Hematopoietic multipotent progenitor cell treated with erythropoietin and hydrocortisone succinate and interleukin-3 and kit ligand, for 8 days (in vitro differentiated cells): Measurements from ENCODE around the gene JAKMIP1.
"Not testable (repeated sequence)": the region's sequence is repeated elsewhere in the genome, so short reads cannot be mapped to it uniquely, and the experiment has no call there.

ENCODE experiments used
- DNase-seq: peaks from one replicate; pipeline ENCODE4 v3.0.0-alpha.2; 2015

The JAKMIP1 gene

DNA sequence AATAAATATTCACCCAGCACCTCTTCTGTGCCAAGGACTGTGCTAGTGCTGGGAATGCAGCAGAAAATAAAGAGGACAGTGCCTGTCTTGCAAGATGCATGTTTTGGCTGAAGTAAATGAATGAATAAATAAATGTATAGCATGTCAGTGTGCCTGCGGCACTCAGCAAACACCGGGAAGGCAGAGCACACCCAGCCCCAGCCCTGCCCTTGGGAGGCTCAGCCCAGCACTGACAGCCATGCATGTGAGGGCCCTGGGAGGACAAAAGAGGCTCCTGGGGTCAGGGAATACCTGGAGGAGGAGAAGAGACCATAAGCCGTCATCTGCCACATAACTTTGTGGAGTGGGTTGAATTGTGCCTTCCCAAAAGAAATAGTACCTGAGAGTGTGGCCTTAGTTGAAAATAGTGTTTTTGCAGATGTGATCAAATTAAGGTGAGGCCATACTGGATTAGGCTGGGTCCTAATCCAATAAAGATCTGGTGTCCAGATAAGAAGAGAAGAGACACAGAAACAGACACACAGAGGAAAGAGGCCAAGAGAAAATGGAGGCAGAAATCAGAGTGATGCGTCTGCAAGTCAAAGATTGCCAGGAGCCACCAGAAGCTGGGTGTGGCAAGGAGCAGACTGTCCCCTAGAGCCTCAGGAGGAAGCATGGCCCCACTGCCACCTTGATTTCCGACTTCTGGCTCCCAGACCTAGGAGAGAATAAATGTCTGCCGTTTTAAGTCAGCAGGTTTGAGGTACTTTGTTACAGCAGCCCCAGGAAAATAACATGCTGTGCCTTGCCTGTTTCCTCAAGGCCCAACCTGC lies 198.5 kb downstream of the JAKMIP1 start:
- no peak for DNase-seq

- DNase-seq, result no peak
These were observed 200.5 kb downstream of the JAKMIP1 start for GRCh38 chr4:5999830-6000365.

DNA sequence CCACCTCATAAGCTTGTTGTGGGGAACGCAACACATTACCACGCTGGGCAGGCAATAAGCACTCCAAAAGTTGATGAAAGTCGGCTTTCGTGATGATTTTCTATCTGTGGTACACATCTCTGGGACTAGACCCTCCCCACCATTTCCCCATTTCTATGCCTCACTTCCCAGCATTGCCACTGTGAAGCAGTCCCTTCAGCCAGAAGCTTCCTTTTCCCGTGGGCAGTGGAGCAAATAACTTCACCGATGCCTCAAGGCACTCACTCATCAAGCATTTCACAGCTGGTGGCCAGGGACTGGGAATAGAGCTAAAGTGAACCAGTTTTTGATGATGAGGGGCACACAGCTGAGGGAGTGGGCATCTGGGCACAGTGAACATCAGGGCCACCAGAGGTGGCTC lies 201.0 kb downstream of the JAKMIP1 start:
- DNase-seq, result no peak

DNA sequence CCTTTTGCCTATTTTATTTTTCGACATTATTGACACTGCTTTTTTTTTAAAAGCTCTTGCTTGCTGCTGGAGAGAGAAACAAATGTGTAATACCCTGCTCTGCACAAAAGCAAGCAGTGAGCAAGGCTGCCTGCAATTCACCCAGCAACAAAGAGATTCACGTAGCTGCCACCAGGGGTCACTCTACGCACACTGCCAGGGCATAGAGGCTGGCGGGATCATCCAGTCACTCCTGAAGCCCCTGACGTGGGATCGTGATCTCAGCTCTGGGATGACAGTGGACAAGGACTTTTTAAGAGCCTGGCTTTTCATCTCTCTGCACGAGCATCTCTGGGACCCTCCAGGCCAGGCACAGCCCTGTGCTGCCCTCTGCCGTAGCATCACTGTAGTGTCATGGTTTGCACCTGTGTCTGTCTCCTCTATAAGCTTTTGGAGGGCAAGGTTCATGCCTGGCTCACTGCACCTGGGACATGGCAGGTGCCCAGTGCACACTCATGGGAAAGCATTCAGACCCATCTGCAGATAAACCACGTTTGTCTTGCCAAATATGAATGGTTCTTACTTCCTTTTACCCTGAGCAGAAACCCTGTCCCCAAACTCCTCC lies 201.9 kb downstream of the JAKMIP1 start:
- peak; percentile 59 for DNase-seq

GRCh38 chr4:5996641-5997040 lies 203.7 kb downstream of the JAKMIP1 start:
- DNase-seq, result no peak

GRCh38 chr4:5995901-5996623 lies 204.3 kb downstream of the JAKMIP1 start:
- DNase-seq, result no peak

- DNase-seq, result no peak
These were observed 206.2 kb downstream of the JAKMIP1 start for GRCh38 chr4:5993876-5994811.

DNA sequence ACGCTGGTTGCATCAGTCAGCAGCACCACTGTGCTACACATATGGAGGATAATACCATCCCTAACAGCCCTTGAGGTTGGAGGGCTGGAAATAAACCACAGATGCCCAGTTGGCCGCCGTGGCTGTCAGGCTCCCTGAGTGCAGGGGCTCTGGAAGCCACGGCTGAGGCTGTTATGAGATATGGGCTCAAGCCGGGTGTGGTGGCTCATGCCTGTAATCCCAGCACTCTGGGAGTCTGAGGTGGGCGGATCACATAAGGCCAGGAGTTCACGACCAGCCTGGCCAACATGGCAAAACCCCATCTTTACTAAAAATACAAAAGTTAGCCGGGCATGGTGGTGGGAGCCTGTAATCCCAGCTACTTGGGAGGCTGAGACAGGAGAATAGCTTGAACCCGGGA lies 207.0 kb downstream of the JAKMIP1 start:
- not testable (repeated sequence) for DNase-seq

DNA sequence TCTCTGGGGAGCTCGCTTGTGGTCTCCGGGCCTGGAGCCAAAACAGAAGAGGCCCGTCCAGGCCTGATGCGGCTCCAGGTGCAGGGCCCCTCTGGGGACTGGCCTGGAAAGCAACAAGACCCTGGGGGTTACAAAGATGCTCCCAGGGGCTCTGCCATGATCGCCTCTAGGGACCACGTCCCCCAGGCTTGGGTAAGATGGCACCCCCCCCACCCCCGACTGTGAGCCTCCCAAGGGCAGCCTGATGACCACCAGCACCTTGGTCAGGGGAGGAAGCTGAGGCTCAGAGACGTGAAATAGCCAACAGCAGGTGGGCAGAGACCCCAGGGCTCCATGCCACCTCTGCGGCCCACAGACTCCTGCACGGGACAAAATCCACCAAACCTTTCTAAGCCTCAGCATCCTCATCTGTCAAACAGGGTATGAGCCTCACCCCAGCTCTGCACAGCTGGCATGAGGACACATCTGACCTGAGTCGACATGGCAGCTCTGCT lies 207.5 kb downstream of the JAKMIP1 start:
- no peak for DNase-seq

DNA sequence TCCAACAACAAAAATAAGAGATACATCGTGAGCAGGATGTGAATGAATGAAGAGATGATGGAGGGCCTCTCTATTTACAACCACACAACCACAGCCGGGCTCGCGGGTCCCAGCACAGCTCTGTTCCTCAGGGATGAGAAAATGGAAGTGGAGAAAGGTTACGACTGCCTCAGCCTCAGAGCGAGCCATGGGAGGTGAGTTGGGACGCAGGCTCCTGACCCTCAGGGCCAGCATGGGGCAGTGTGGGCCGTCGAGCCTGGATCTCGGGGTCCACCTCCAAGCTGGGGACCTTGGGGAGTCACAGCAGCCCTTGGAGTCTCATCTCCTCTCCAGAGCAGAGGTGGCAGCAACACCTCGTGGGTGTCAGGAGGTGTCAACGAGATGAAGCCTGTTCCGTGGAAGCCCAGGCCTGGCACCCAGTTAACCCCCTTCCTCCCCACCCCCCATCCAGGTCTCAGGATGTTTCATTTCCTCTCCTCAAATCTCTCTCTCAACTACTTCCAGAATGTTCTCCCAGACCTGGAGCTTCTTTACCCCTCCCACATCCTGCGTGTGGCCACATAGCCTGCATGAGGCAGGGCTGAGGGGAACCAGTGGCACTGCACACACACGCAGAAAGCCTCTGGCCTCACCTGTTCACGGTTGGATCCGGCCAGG lies 208.1 kb downstream of the JAKMIP1 start:
- no peak for DNase-seq

DNA sequence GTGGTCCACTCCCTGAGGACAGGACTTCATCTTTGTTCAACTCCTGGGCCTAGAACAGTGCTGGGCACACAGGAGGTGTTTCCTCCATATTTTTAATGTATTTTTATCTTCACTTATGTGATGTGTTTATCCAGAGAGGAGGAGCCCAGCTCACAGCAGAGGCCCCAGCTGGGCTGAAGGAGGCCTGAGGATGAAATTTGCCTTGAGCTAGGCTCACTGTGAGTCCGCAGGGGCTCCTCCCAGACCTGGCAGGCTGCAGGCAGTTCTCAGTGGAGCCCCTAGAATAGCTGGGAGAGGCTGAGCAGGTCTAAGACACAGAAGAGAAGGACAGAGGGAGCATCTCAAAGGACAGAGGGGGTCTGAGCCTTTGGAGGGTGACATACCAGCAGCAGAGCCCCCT lies 208.9 kb downstream of the JAKMIP1 start:
- no peak for DNase-seq

GRCh38 chr4:5990446-5991160 lies 209.7 kb downstream of the JAKMIP1 start:
- DNase-seq, result no peak

GRCh38 chr4:5989236-5990225 lies 210.8 kb downstream of the JAKMIP1 start:
- DNase-seq, result no peak

- DNase-seq, result no peak
These were observed 212.1 kb downstream of the JAKMIP1 start for GRCh38 chr4:5988086-5988845.

DNA sequence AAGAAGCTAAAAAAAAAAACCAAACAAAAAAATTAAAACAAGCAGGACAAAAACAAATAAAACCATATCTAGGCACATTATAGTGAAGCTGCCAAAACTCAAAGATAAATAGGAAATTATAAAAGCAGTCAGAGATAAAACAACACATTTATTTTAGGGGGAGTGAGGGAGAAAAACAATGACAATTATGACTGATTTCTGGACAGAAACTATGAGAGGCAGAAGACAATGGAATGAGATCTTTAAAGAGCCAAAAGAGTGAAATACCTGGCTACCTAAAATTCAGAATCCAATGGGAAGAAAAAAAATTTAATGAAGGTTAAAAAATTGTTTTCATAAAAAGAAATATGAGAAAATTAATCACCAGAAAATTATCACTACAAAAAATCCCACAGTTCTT lies 215.5 kb downstream of the JAKMIP1 start:
- no peak for DNase-seq

- no peak for DNase-seq
These were observed 218.0 kb downstream of the JAKMIP1 start for GRCh38 chr4:5982156-5982973.

DNA sequence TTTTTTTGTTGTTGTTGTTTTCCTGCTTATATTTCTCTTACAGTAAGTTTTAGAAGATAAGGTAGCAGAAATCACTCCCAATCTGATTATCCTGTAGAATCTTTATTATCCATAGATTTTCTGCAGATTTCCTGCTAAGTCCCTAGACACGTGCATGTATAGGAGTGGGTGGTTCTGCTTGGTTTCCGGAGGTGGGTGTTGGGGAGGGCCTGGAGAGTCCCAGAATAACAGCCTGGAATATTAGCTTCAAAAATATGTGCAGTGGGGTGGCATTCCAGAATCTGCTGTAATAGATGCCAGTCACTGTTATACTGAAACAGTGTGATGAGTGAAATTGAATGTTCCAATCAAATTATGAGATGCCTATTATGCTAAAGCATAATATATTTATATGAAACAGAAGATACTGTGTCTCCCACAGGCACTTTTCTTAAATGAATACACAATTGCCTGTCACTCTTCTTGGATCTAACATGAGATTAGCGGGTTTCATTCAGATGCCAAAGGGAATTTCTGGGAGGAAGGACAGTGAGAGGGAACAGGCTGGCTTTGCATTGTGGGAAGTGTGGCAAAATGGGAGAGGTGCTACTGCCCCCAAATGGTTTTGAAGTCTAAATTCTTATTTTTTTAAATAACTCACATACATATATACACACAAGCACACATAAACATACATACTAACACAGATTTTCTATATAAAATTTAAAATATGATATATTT lies 219.8 kb downstream of the JAKMIP1 start:
- DNase-seq, result no peak
